Epithelial cell of esophagus (primary cell): ENCODE data around the gene TAP1.

ENCODE experiments used
- DNase-seq: peaks from one replicate; pipeline ENCODE4 v3.0.0; 2010; ENCODE audit warnings: low read depth
- H3K4me3 ChIP-seq: 2 replicates; pipeline ENCODE4 v1.5.1; 2011; ENCODE audit warnings: mild to moderate bottlenecking, low read length, control low read depth
- CTCF ChIP-seq: IDR thresholded peaks from 2 replicates; pipeline ENCODE4 v1.5.1; 2011; ENCODE audit warnings: low read depth, mild to moderate bottlenecking, low read length, control low read depth, inconsistent platforms; ENCODE audit not compliant: insufficient read depth; ENCODE audit errors: missing control alignments

TAP1 gene

GRCh38 chr6:32853541-32854375 is at the start of gene TAP1, which contains the start of gene PSMB9:
TSS of gene TAP1 (minus strand) at chr6:32853704. CDS start at chr6:32853636, 68 bp downstream.
TSS of gene PSMB9 (plus strand) at chr6:32854192. CDS start at chr6:32854230, 38 bp downstream.
- peak; percentile 94 for DNase-seq
- H3K4me3 ChIP-seq, result peak within 1 kb of the TSS; percentile 83

GRCh38 chr6:32895006-32895345 is 41.5 kb upstream of the TAP1 start:
- H3K4me3 ChIP-seq, result peak overlapping the region; percentile 92
- TF ChIP-seq CTCF, result no peak
- DNase-seq, result peak; percentile 8

More at GRCh38 chr6:32853541-32854375, at the start of gene TAP1, which contains the start of gene PSMB9:
- peak; percentile 55 for TF ChIP-seq CTCF

- peak; percentile 92 for DNase-seq
- peak overlapping the region; percentile 92 for H3K4me3 ChIP-seq
- no peak for TF ChIP-seq CTCF
Measured at GRCh38 chr6:32894085-32895005, 40.8 kb upstream of the TAP1 start.

- no peak overlapping the region for H3K4me3 ChIP-seq
- DNase-seq, result no peak
- TF ChIP-seq CTCF, result no peak
Measured at GRCh38 chr6:32890831-32891230, 37.3 kb upstream of the TAP1 start.

GRCh38 chr6:32889533-32889932 is 36.0 kb upstream of the TAP1 start:
- DNase-seq, result no peak
- H3K4me3 ChIP-seq, result no peak overlapping the region
- no peak for TF ChIP-seq CTCF

GRCh38 chr6:32888576-32888975 is 35.1 kb upstream of the TAP1 start:
- H3K4me3 ChIP-seq, result no peak overlapping the region
- no peak for DNase-seq
- TF ChIP-seq CTCF, result no peak
